HG02884 (cell line): ENCODE results near the gene MED9.

ENCODE experiments used
- ATAC-seq: cut with Tn5 transposase; IDR thresholded peaks from one replicate; pipeline ENCODE4 v1.9.1; 2021; ENCODE audit warnings: mild to moderate bottlenecking, moderate library complexity; ENCODE audit not compliant: unreplicated experiment

The MED9 gene

DNA sequence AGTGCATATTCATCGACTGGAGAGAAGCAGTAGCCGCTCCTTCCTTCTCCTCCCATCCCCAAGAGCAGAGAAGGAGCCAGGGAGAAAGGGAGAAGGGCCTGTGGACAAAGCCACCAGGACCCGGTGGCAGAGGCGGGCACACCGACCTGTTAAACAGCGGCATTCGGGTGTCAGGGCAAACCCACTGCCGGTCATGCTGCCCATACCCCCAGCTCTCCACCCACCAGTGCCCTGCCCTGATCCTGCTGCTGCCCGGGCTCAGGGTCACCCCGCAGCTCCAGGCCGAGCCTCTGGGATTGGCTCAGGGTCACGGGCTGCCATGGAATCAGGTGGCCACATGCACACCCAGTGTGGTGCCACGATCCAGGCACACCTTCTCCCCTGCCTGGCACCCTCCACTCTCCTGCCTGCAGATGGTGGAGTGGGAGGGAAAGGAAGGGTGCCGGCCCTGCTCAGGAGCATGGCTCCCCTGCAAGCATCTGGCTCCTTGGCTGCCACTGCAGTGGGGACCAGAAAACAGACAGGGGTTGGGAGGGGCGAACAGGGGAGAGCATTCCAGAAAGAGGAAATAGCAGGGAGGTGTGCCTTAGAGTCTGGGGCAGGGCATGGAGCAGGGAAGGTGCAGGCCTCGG is 37.7 kb downstream of the MED9 start:
- no peak for ATAC-seq

DNA sequence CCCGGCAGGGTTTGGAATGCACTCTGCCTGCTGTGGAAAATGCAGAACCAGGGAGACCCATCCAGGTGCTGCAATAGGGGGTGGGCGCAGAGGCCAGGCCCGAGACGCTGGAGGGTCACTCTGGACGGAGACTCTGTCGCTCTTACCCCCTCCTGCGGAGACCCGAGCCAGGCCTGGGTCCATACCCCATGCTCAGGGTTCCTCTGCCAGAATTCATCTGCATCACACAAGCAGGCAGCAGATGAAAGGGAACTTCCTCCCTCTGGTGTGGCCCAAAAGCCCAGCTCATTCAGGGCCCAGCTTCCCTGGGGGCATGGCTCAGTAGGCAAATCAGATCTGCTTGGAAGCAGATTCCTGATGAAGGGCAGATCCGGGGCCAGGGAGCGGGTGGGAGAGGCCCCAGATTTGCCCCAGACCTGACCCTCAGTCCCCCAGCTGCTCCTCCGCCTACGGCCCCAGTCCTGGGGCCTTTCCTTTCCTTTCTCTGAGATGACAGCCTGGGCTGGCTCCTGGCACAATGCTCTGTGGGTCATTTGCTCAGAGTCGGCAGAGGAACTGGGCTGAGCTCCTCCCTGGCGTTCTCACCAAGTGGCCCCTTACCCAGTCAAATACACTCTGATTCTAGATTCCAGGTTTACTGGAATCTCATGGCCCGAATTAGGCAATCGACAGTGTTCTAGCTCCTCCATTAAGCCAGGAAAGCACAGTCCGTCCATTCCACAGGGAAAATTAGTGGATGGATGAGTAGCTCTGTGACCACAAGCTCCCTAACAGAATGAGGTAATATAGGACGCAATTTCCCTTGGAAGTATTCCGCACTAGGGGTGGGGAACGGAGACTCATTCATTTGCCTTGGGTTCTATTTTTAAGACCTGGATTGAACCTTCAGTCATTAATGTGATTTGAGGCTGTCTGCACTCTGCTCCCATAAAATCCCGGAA is 38.5 kb downstream of the MED9 start:
- no peak for ATAC-seq

DNA sequence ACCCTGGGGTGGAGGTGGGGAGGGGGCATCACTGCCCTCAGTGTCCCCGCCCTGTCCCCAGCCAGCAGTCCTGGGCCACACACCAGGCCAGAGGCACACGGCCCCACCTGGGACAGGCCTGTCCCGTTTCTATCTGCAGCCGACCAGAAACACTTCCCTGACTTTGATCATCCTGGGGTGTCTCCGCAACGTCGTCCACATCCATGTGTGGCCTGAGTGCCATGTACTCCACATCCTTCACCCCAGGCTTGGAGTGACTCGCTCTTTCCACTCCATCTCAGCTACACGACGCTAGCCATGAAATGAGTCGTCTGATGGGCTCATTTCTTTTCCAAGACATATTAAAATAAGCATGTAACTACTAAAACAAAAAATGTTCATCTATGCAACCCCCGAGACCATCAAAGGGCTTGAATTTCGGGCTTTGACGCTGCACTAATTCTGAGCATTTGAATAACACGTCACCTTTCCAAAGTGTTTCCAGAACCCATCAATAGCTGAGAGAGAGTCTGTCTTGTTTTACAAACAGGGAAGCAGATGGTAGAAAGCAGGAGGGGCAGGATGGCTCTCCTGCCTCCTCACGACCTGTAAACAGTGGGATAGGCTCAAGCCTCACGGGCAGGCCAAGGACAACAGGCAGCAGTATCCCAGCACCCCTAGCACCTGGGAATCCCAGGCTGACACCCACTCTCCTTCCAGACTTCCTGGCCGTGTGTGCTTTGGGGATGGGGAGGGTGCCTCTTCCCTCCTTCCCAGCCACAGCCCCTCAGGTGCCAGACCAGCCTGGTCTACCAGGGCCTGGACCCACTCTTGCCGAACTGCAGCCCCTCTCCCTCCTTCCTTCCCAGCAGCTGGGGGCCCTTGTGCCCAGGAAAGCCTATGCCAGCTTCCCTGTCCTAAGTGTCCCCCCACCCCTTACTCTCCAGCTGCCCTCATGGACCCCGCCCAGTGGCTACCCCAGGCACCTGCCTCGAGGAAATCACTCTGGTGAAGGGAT is 39.4 kb downstream of the MED9 start:
- no peak for ATAC-seq

DNA sequence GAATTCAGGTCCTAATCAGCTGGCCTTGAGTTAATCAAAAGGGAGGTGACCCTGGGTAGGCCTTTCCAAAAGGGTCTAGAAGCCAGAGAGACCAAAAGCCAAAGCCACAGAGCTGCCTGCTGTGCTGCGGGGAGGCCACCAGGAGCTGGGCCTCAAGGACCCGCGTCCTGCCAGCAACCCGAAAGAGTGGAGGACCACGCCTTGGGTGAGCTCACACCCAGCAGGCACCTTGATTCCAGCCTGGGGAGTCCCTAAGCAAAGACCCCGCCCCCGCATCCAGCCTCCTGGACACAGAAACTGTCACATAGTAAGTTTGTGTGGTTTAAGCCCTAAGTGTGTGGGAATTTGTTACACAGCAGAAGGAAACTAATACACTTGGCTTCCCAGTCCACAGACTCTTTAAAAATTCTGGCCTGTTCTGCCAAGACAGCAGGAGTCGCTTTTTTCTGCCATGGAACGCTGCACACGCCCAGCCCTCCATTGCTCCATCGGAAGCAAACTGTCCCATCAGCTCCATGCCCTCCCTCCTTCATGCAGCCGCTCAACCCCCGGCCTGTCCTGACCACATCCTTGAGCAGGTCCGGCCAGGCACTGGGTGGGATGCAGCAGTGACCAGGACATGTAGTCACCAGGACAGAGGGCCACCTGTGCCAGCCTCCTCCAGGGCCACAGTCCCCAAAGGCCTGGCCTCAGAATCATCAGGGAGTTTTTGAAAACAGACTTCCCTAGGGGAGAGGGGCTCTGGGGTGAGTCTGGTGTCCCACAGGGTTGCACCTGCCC is 40.3 kb downstream of the MED9 start:
- ATAC-seq, result no peak

DNA sequence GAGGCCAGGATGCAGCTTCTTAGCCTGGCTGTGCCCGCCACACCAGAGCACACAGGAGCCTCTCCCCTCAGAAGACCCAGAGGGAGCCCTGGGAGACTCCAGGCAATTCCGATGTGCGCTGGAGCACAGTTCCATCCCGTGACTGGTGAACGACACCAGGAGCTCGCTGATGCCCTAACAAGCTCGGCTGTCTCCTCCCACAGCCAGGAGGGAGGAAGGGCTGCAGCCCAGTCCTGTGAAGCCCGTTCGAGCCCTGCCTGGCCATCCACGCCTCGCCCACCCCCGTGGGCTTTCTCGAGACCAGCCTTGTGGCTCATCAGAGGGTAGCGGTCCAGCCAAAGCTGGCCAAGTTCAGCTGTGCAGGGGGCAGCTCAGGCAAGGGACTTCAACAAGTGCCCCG is 41.2 kb downstream of the MED9 start:
- ATAC-seq, result no peak

DNA sequence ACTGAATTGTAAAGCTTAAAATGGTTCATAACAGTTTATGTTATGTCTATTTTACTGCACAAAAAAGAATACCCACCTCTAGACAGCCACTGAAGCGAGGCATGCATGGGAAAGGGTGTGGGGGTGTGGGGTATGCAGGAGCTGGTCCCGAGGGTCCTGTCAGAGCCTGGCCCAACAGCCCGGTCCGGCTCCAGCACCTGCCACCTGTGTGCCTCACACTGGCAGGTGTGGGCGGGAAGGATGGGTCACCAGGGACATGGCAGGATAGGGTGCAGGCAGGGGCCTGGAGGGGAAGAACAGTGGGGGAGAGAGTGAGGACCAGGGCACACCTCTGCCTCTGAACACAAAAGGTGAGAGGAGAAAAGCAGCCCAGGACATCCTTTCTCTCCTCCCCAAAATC is 42.2 kb downstream of the MED9 start:
- ATAC-seq, result no peak

GRCh38 chr17:17519886-17520285 is 43.1 kb downstream of the MED9 start:
- ATAC-seq, result no peak

DNA sequence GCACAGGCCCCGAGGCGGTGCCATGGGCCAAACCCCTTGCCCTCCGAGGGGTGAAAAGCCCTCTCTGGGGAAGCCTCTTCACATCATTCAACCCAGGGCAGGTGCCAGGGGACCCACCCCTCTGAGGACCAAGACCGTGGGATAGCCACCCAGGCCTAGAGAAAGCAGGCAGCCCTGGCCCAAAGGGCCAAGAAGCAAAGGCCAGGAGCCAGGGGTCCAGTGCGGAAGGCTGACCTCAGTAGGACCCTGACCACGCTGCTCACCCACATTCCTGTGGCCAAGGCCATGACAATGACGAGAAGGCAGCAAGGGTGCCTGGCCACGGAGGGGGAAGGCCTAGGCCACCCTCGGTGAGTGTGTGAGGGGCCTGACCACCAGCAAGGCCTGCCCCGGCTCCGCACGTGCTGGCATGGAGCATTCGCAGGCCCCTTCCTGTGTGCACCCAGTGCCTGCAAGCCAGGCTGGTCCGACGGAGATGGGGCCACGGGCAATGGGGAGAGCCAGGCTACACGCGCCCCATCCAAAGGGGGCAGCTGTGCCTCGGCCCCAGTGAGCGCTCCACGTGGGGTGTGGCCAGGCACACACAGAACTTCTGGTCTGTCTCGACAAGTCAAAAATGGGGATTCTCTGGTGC is 43.9 kb downstream of the MED9 start:
- no peak for ATAC-seq

DNA sequence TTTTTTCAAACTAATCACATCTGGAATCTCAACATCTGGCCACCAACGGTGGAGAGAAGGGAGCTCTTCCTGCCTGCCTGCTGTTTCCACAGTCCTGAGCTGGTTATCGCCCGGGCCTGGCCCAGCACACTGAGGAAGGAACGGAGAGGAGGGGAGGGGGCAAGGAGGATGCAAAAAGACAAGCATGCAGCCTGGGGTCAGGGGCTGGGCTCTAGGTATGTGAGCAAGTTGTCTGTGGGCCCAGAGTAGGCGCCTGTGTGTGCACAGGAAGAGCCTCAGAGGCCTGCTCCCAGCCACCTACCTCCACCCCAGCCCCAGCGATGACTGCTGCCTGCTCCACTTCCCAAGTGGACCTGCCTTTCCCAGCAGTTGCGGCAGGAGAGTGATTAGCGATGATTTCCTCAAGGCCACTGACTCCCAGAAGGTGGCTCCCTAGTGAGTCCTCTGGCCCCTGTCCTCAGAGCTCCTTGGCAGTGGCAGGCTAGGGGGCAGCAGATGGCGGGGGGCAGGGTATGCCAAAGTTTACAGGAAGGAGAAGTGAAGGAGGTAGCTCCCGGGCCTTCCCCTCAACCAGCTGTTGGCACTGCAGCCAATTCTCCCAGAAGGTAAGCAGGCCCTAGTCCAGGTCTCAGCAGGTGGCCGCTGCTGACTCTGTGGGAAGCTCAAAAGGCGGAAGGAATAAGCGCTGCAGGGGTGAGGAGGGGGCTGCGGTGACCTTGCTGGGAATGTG is 46.4 kb downstream of the MED9 start:
- ATAC-seq, result no peak

GRCh38 chr17:17523731-17524490 is 47.1 kb downstream of the MED9 start:
- no peak for ATAC-seq

DNA sequence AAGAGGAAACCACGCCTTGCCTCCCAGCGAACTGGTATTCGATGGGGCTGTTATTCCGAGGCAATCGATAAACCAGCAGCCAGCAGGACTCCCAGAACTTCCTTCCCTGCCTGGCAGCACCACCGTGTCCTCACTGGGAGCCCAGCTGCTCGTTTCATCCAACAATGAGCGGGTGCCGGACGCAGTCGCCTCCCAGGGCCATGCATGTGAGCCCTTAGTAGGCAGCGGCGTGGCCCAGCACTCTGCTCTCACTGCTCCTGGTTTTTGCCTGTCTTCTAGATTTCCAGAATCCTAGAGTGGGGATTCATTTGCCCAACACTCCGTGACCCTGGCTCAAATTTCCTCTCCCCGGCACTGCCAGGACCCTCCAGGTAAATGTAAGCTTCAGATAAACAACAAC is 48.5 kb downstream of the MED9 start:
- ATAC-seq, result no peak

DNA sequence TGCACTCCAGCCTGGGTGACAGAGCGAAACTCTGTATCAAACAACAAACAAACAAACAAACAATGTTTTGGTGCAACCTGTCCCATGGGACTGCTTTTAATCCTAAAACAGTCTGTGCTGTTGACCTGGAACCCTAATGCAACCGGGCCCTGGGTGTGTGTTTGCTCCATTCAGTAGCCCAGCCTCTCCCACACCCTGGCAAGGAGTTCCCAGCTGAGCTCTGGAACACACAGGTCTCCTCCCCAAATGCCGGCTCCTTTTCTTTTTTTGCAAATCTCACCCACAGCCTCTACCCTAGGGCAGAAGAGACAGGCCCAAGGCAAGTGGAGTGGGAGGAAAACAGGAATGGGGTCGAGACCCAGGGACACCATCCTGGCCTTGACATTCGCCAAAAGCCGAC is 49.2 kb downstream of the MED9 start:
- no peak for ATAC-seq

DNA sequence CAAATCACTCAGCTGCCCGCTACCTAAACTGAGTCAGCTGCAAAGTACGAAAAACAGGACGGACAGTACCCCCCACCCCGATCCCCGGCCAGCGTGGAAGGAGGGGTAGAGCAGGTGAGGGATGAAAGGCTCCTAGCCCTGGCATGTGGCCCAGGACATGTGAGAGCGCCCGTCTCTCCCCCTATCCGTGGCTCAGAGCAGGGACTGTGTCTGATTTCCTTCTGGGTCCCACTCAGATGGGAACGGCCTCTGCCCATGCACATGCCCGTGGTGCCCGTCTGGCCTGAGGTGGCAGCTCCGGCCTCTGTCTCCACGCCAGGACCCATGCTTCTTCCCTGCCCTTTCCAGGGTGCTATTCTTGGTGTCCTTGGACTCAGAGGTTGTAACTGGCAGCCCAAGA is 49.6 kb downstream of the MED9 start:
- ATAC-seq, result no peak

DNA sequence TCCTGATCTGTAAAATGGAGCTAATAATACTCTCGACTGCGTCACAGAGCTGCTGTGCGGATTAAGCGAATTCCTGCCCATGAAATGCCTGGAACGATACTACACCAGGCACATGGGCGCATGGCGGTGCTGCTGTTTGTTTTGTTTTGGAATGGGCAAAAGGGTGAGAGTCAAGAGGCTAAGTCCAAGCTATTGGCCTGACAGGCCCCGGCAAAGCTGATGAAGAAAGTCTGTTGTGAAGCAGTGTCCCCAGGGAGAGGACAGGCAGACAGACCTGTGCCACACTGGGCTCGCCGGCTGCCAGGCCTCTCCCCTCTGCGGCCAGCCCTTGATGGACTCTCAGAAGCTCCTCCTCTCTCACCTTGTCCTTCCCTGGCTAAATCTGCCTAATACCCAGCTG is 50.7 kb downstream of the MED9 start:
- ATAC-seq, result no peak

GRCh38 chr17:17527956-17528500 is 51.2 kb downstream of the MED9 start:
- no peak for ATAC-seq

- no peak for ATAC-seq
Observed at GRCh38 chr17:17528696-17529652, 52.2 kb downstream of the MED9 start.

- no peak for ATAC-seq
Observed at GRCh38 chr17:17531156-17531555, 54.4 kb downstream of the MED9 start.
